ENCODE data around the gene FCN2. TPM values are rescaled to one million over a fixed set of nuclear protein-coding genes. Genes with fewer than 3 reads are reported as not detected.

FCN2 gene
- total RNA-seq, 2 donors from 2014 or later = not detected

DNA sequence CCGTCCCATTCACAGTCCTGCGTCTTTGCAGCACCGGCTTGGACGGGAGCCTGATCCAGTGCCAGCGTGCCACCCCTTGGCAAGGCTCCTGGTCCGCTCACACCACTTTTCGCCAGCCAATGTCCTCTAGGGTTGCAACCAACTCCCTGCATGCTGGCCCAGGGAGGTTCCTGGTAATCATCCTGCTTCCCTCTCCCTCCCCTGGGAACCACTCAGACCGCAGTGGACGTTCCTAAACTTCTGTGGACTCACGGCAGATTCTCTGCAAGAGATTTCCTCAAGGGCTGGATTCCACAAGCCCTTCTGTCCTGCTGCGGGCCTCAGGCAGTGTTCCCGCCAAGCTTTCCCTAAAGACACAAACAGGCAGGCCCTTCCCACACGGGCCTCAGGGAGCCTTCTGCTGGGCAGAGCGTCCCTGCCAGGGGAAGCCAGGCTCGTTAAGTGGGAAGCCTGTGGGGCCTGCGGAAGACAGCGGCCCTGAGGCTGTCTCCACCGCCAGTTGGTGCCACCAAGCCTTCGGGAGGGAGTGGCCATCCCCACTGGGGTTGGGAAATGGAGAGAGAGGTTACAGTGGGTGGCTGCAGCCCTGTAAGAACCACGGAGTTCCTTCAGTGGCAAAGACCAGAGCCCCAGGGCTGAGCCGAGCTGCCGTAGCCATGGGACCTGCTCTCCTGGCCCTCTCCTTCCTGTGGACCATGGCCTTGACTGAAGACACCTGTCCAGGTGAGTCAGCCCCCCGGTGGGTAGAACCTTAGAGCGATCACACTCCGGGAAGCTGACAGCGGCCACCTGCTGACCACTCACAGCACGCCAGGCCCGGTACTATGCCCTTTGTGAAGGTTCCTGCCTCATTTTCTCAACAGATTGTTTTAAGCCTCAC, 16.4 kb upstream of the FCN2 start:
- ATAC-seq (no peak), DNase-seq (no peak)
- intact Hi-C loops (cut with DNase I, micrococcal nuclease) = no loop called here

DNA sequence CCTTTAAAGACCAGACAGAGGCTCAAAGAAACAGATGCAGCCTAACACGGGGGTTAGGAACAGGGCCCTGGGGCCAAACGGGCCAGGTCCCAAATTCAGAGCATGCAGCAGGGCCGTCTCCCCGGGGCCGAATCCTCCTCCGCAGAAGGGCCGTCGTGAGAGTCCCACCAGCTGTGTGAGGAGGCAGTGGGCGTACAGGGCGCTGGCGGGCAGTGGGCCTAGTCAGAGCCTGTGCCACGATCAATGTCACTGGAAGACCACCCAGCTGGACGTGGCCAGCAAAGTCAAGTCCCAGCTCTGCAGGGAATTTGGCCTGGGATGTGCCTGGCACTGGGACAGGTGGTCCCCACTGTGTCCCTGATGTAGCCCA, 15.8 kb upstream of the FCN2 start:
- DNase-seq (no peak), ATAC-seq (no peak)
- intact Hi-C loops (cut with DNase I, micrococcal nuclease) = no loop called here

DNA sequence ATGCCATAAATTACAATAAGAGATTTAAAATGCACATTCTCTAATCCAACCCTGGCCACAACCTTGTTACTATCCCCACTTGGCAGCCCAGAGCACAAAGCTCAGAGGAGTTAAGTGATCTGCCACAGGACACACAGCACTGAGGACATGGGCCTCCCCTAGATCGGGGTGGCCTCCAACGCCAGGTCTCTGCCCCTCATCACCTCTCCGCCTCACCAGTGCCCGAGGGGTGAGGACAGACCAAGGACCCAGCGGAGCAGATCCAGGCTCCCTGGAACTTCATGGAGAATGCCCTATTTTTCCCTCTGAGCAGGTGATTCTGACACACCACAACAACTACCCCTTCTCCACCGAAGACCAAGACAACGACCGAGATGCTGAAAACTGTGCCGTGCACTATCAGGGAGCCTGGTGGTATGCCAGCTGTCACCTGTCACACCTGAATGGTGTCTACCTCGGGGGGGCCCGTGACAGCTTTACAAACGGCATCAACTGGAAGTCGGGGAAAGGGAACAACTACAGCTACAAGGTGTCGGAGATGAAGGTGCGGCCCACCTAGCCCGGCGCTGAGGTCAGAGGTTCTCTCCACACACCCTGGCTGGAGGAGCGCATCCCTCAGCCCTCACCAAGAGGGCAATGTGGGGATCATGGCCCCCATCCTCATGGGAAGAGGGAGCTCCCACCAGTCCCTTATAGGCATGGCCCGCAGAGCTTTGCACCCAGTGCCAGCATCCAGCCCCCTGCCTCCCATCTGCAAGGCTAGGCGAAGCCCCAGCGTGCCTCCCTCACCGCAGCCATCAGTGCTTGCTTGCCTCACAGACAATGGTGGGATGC, 12.5 kb upstream of the FCN2 start:
- ATAC-seq (no peak), DNase-seq (no peak)
- intact Hi-C loops (cut with DNase I, micrococcal nuclease) = no loop called here

DNA sequence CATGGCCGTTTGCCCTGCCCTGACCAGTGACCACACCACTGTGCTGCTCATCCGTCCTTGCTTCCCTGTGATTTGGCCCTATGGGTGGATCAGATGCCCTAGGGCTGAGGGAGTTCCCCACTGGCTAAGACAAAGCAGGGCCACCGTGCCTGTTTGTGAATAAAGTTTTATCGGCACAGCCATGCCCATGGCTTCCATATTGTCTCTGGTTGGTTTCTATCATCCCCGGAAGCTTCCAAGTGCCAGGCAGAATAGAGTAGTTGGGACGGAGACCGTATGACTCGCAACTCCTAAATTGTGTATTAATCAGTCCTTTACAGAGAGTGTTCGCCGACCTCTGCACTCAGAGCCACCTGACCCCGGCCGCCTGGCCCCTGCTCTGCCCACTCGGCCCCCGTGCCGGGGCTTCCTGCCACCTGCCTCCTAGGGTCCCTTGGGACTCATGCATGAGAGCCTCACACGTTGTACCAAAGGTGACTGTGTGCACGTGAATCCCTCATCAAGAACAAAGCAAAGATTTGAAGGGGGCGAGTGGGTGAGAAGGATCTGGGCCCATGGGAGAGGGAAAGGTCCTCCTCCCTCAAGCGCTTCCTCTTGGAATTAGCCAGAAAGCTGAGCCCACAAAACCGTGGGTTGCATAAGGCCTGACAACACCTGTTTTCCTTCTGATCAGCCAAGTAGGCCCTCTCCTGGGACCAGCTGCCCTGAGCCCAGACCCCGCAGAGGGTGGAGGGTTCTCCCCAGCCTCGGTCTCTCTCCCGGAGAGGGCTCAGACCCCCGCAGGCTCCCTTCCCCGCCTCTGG, 11.7 kb upstream of the FCN2 start:
- ATAC-seq = no peak
- intact Hi-C loops (cut with DNase I, micrococcal nuclease) = no loop called here
- no peak for DNase-seq

DNA sequence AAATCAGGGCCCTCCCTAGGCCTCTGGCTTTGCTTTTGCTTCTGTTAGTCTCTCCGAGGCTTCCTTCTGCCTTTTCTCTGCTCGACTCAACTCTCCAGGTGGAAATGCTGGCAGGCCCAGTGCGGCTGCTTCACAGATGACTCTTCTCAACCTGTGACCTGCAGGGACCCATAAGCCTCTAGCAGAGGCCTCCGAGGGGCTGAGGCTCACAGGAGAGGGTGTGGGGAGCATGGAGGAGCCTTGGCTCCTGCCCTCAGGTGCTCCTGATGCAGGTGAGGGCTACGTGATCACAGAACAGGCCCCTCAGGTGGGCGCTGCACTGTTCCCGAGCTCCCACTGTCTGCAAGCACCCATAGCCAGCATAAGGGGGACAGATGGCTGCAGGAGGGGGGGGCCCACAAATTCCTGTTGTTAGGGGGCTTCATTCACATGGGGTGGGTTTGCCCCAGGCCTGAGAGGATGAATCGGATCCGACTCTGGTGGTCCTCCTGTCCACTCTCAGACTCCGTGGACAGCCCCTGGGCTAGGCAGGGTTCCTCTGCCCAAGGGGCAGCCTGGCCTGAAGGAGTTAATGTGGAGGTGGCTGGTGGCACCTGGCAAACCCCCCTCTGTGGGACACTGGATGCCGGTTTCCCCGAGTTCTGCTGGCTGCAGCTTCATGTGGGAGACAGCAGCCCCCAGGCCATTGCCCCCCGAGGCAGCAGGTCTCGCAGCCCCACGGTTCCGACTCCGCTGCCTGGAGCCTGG, 10.9 kb upstream of the FCN2 start:
- intact Hi-C loops (cut with DNase I, micrococcal nuclease) = no loop called here
- DNase-seq = no peak
- ATAC-seq = no peak

DNA sequence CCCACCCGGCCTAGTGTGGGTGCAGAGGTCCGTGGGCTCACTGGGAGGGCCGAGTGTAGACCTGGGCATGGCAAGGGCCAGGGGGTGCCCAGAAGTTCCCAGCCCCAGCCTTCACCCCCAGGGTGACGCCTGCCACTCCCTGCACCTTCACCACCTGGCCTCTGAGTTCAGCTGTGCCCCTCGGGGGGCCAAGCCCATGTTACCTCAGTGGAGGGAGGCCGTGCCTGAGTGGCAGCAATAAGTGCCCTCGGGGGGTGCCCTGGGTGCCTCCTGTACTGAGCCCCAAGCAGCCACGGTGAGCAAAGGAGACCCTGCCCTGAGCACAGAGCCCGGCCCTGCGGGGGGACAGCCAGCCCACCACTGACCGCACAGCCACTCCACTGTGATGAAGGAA, 10.3 kb upstream of the FCN2 start:
- DNase-seq (no peak), ATAC-seq (no peak)
- intact Hi-C loops (cut with DNase I, micrococcal nuclease) = no loop called here

DNA sequence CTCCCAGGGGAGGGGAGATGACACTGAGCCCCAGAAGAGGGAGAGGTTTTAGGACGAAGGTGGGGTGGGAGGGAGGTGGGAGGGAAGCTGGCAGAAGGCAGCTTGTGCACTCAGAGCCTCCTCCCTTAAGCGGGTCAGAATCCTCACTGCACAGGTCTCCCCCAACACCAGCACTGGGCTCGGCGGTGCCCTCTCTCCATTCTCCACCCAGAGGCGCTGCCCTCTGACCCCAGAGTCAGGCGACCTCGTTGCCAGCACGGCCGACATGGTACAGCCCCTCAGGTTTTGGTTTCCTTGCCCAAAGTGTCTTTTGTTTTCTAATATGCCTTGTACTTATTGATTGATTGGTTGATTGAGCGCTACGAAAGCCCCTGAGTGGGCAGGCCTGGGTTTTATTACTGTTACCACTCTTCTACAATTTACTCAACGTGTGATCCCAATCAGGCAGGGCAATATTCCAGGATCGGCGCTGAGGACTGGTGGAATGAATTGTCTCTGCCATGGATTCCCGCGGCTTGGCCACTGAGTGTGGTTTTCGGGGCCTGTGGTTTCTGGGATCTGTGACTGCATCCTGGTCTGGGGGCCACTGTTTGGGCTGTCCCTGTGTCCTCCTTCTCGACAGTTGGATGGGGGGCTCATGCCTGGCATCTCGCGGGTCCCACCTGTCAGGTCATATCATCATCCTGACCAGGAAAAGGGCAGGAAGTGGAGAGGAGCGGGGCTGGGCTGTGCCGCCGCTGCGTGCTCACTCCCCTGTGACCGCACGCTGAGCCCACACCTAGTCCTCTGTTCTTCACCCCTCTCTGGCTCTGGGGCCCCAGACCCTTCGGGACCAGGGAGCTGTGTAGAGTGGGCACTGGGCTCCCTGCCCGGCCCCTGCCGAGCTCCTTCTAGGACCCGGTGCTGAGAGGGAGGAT, 9.6 kb upstream of the FCN2 start:
- DNase-seq (no peak), ATAC-seq (no peak)
- intact Hi-C loops (cut with DNase I, micrococcal nuclease) = no loop called here

DNA sequence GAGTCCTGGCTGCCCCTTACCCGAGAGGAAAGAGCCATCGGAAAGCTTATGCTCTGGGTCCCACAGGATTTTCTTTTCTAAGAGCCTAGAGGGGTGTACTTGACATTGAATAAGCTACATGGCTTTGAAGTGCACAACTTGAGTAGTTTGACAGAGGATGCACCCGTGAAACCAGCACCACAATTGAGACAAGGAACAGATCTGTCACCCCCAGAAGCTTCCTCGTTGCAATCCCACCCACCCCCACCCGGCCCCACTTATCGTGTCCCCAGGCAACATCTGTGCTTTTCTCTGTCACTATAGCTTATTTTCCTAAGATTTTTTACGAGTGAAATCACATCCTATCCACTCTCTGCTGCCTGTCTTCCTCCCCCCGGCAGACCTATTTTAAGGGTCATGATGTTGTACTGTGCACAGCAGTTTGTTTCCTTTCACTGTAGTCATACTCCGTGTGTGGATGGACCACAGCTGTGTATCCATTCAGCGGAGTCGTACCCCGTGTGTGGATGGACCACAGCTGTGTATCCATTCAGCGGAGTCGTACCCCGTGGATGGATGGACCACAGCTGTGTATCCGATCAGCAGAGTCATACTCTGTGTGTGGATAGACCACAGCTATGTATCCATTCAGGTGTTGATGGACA, 8.8 kb upstream of the FCN2 start:
- no peak for DNase-seq

DNA sequence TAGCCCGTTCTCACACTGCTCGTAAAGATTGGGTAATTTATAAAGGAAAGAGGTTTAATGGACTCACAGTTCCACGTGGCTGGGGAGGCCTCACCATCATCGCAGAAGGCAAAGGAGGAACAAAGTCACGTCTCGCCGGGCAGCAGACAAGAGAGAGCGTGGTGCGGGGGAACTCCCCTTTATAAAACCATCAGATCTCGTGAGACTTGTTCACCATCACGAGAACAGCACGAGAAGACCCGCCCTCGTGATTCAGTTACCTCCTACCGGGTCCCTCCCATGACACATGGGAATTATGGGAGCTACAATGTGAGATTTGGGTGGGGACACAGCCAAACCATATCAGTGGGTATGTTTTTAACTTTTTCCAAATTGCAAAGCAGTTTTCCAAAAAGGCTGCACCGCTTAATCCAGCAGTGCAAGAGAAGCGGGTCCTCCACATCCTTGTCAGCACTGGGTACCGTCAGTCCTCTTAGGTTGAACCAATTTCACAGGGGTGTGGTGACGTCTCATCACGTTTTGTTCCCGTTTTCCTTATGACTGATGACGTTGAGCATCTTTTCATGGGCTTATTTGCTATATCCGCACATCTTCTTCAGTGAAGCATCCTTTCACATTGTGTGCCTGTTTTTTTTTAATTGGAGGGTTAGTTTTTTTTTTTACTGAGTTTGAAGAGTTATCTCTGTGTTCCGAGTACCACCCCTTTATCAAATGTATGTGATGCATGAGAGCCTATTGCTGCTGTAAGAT, 8.0 kb upstream of the FCN2 start:
- intact Hi-C loops (cut with DNase I, micrococcal nuclease) = no loop called here
- DNase-seq (no peak), ATAC-seq (no peak)

More for the DNA sequence above, 8.8 kb upstream of the FCN2 start:
- intact Hi-C loops (cut with DNase I, micrococcal nuclease) = no loop called here
- ATAC-seq = no peak

DNA sequence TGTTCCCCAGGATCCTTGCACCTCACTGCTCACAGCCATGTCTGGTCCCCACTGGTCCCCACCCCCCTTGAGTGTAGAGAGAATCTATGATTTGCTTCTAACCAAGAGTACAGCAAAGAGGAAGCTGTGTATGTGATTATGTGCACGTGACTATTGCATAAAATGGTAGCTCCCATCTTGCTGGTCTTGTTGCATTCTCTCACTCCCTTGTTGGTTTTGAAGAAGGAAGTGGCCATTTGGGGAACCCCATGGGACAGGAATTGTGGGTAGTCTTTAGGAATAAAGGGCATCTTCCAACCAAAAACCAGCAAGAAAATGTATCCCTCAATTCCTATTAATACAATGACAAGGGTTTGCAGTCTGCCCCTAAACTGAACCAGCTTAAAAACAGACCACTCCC, 5.2 kb upstream of the FCN2 start:
- intact Hi-C loops (cut with DNase I, micrococcal nuclease) = no loop called here
- DNase-seq = no peak
- no peak for ATAC-seq

DNA sequence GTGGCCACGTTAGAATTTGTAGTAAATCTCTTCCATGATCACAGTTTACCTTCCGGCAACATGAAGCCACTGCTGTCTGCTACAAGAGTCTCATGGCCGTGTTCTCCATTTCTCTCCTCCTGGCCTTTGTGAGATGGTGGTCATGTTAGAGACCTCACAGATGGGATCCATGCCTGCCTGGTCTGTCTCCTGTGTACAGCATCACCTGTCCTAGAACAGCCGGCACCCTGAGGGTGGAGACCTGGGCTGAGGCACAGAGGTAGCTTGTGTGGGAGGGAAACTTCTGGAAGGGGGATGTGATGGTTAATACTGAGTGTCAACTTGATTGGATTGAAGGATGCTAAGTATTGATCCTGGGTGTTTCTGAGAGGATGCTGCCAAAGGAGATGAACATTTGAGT, 3.1 kb upstream of the FCN2 start:
- DNase-seq (no peak), ATAC-seq (no peak)
- intact Hi-C loops (cut with DNase I, micrococcal nuclease) = no loop called here

DNA sequence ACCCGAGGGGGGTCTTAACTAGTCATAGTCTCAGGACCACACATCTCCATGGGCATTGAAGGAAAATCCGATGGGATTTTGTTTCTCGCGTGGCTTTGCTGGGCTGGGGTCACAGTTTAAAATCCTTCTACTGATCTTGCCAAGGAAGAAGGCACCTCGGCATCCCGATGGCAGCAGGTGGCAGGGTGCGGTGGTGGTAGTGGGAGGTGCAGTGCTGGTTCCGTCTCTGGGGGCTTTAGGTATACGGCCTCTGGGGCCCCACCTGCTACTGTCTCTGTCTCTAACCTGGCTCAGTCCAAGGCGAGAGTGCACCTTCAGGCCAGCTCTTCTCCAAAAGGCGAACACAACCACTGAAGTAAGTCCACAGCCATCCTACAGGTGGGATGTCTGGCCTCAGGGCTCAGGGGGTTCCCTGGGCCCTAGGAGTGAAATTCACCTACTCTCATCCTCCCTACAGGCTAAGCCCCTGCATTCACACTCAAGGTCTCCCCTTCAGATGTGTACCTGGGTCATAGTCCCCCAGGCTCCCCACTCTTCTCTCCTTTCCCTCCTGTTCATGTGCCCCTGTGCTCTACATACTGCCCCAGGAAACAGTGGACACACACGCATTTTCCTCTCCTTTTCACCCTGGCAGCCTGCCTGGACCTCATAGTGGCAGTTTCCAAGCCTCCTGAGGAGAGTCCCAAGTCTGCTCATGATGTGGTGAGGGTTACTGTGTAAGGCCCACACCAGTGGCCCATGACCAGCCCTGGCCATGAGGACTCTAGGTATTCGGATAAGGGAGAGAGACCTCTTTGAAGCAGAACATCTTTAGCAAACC, 736 bp upstream of the FCN2 start:
- intact Hi-C loops (cut with DNase I, micrococcal nuclease) = no loop called here
- no peak for ATAC-seq
- DNase-seq = no peak

DNA sequence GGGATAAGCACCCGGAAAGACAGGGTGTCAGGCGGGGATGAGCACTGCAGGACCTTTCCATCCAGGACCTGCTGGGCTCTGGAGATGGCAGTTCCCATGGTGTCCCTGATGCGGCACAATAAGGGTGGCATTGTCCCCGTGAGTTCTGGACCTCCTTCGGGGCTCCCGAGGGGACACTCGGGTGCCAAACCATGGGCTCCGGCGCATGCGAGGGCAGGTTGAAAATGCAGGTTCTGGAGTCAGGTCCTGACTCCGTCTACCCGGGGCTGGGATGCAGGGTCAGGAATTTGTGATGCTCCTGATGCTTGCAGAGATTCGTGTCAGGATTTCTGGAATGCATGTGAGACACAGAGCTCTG, 682 bp downstream of the FCN2 start:
- ATAC-seq (no peak), DNase-seq (no peak)
- intact Hi-C loops (cut with DNase I, micrococcal nuclease) = no loop called here

DNA sequence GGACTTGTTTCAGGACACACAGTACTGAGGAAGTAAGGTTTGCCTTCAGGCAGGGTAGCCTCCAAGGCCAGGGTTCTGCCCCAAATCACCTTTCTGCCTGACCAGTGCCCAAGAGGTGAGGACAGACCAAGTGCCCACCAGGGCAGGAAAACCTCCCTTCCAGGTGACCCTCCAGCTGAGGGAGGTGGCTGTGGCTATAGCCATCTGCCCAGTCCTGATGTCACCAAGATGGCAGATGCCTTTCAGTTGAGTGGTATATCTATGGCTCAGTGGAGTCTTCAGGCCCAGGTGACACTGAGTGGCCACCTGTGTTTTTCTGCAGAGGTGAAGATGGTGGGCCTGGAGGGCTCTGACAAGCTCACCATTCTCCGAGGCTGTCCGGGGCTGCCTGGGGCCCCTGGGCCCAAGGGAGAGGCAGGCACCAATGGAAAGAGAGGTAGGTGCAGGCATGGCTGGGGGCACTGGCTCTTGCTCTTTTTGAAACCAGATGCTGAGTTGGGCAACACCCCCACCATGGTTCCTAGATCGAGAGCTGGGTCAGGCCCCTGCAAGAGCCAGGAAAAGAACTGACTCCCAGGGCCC, 1.7 kb downstream of the FCN2 start:
- no peak for DNase-seq
- intact Hi-C loops (cut with DNase I, micrococcal nuclease) = no loop called here

DNA sequence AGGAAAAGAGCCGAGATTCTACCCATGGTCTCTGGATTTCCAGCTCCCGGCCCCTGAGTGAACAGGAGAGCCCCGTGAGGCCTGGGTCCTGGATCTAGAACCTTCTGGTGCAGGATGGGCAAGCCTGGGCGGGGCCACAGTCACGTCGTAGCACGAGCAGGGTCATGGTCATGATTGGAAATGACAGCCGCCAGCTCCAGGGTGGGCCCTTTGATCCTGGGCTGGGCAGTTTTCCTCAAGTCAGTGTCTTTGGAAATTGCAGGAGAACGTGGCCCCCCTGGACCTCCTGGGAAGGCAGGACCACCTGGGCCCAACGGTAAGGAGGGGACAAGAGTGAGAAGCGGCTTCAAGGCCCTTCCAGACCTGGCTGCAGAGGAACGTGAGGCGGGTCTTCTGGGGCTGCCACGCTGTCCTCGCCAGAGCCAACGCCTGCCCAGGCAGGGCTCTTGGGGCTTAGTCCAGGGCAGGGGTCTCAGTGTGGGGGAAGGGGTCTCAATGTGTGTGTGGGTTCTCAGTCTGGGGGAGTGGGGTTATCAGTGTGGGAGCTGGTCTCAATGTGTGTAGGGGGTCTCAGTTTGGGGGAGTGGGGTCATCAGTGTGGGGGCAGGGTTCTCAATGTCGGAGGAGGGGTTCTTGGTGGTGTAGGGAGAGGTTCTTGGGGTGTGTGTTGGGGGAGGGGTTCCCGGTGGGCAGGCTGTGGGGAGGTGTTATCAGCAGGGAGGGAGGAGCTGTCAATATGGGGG, 2.6 kb downstream of the FCN2 start:
- no peak for DNase-seq
- intact Hi-C loops (cut with DNase I, micrococcal nuclease) = no loop called here
- no peak for ATAC-seq

More for the DNA sequence above, 1.7 kb downstream of the FCN2 start:
- no peak for ATAC-seq

Data from left colon (tissue), 2 donors.